ENCODE measurements around the gene SLC7A5. TPM values are rescaled to one million over a fixed set of nuclear protein-coding genes. Genes with fewer than 3 reads are reported as not detected.
A peak's percentile ranks its signal among the peaks of the same experiment; 100 is the strongest.
"Not testable (repeated sequence)": the region's sequence is repeated elsewhere in the genome, so short reads cannot be mapped to it uniquely, and the experiment has no call there.

SLC7A5 gene
- total RNA-seq: 4.3 TPM
- 6.6 TPM for polyA plus RNA-seq
- long read RNA-seq, donor 1, full-length matches to known transcripts: 1 of 1 reads
- long read RNA-seq, donor 1, partial matches to known transcripts: 0 of 1 reads
- long read RNA-seq, donor 1, other reads (novel, unspliced or antisense): 0 of 1 reads
- long read RNA-seq, donor 2: 0 reads
- long read RNA-seq, donor 3, full-length matches to known transcripts: 4 of 4 reads
- long read RNA-seq, donor 3, partial matches to known transcripts: 0 of 4 reads
- long read RNA-seq, donor 3, other reads (novel, unspliced or antisense): 0 of 4 reads
- long read RNA-seq, donor 4, full-length matches to known transcripts: 2 of 2 reads
- long read RNA-seq, donor 4, partial matches to known transcripts: 0 of 2 reads
- long read RNA-seq, donor 4, other reads (novel, unspliced or antisense): 0 of 2 reads
- long read RNA-seq, donor 5, full-length matches to known transcripts: 4 of 4 reads
- long read RNA-seq, donor 5, partial matches to known transcripts: 0 of 4 reads
- long read RNA-seq, donor 5, other reads (novel, unspliced or antisense): 0 of 4 reads
- long read RNA-seq, donor 6, full-length matches to known transcripts: 1 of 1 reads
- long read RNA-seq, donor 6, partial matches to known transcripts: 0 of 1 reads
- long read RNA-seq, donor 6, other reads (novel, unspliced or antisense): 0 of 1 reads
- long read RNA-seq, donor 7, full-length matches to known transcripts: 5 of 5 reads
- long read RNA-seq, donor 7, partial matches to known transcripts: 0 of 5 reads
- long read RNA-seq, donor 7, other reads (novel, unspliced or antisense): 0 of 5 reads
- long read RNA-seq, donor 8, full-length matches to known transcripts: 2 of 2 reads
- long read RNA-seq, donor 8, partial matches to known transcripts: 0 of 2 reads
- long read RNA-seq, donor 8, other reads (novel, unspliced or antisense): 0 of 2 reads
- long read RNA-seq, donor 9, full-length matches to known transcripts: 3 of 3 reads
- long read RNA-seq, donor 9, partial matches to known transcripts: 0 of 3 reads
- long read RNA-seq, donor 9, other reads (novel, unspliced or antisense): 0 of 3 reads
- long read RNA-seq, donor 10, full-length matches to known transcripts: 5 of 5 reads
- long read RNA-seq, donor 10, partial matches to known transcripts: 0 of 5 reads
- long read RNA-seq, donor 10, other reads (novel, unspliced or antisense): 0 of 5 reads

DNA sequence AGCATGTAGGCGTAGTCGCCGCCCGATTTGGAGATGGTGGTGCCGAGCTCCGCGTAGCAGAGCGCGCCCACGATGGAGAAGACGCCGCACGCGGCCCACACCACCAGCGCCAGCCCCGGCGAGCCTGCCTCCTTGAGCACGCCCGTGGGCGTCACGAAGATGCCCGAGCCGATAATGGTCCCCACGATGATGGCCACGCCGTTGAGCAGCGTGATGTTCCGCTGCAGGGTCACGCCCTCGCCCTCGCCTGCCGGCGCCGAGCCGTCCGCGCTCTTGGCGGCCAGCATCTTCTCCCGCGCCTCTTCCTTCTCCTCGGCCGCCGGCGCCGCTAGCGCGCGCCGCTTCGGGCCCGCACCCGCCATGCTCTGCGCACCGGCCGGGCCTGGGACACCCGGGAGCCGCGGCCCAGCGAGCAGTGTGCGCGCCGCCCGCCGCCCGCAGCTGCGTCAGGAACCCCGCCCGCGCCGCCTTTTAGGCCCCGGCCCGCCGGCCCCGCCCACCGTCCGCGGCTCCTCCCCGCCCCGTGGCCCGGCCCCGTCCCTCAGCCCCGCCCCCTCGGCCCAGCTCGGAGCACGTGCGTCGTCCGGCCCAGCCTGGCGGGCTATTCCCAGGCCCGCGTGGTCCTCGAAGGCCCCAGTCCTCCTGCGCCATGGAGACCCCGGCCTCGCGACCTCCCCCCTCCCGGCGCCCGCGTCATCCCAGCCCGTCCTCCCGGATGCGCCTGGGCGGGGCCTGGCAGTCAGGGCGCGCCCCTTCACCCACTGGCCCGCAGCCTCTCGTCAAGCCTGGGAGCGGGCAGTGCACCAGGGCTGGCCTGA lies at the start of gene SLC7A5:
SLC7A5 (minus strand) TSS at position 447 of the 818 bp plus-strand sequence; CDS start at position 362, 85 bp downstream.
- WGBS: 4% methylated on average over 109 of the region's 109 CpGs
- peaks cover 5 to 32% of the 10 kb centered on the region in 2 donors for H3K4me1 ChIP-seq (ENCODE audit: control insufficient read depth in 2 of 2, insufficient read depth in 2 of 2, low read length in 2 of 2)
- not testable (repeated sequence) for H3K27ac ChIP-seq (ENCODE audit: low read depth in 1 of 2, low read length in 1 of 2)

DNA sequence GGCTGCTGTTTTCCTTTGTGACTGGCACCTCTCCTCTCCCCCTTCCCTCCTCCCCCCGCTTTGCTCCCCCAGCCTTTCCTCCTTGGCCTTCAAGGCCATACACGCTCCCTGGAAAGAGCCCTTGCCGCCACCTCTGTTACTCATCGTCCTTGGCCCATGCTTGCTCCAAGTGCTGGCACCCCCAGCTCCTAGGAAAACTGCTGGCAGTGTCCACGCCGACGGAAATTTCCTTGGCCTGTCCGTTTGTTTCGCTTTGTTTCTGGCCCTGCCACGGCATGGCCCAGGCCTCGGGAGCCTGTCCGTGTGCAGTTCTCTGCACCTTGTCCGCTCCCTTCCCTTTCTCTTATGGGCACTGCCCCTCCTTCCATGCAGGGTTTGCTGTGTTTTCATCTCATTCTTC lies 49.0 kb upstream of the SLC7A5 start:
- peaks cover 0 to 3% of the 10 kb centered on the region in 2 donors for H3K27me3 ChIP-seq (ENCODE audit: control insufficient read depth in 2 of 2, insufficient read depth in 1 of 2, low read length in 1 of 2)
- H3K4me1 ChIP-seq (ENCODE audit: control insufficient read depth in 2 of 2, insufficient read depth in 2 of 2, low read length in 2 of 2): peaks cover 0 to 6% of the 10 kb centered on the region in 2 donors
- 96% methylated on average over 13 of the region's 13 CpGs for WGBS
- no peak overlapping the region for H3K27ac ChIP-seq (ENCODE audit: low read depth in 1 of 2, low read length in 1 of 2)
- H3K9me3 ChIP-seq (ENCODE audit: control insufficient read depth in 2 of 2, insufficient read depth in 1 of 2, low read length in 1 of 2): no peaks in the 10 kb centered on the region
- no peaks in the 10 kb centered on the region for H3K36me3 ChIP-seq (ENCODE audit: control insufficient read depth in 2 of 2, insufficient read depth in 2 of 2, low read length in 1 of 2)
- no peak overlapping the region for H3K4me3 ChIP-seq (ENCODE audit: low read length in 2 of 2)
- no peak for DNase-seq (ENCODE audit: low read depth in 6 of 9, low spot score in 9 of 9)

More for the DNA sequence above, at the start of gene SLC7A5:
- not testable (repeated sequence) for H3K27me3 ChIP-seq (ENCODE audit: control insufficient read depth in 2 of 2, insufficient read depth in 1 of 2, low read length in 1 of 2); H3K36me3 ChIP-seq (ENCODE audit: control insufficient read depth in 2 of 2, insufficient read depth in 2 of 2, low read length in 1 of 2); H3K9me3 ChIP-seq (ENCODE audit: control insufficient read depth in 2 of 2, insufficient read depth in 1 of 2, low read length in 1 of 2)
- peak in 7 of 9 donors; percentile 50 to 80 (median 65) for DNase-seq (ENCODE audit: low read depth in 6 of 9, low spot score in 9 of 9)
- H3K4me3 ChIP-seq (ENCODE audit: low read length in 2 of 2): peak within 1 kb of the TSS; percentile 52 to 58

DNA sequence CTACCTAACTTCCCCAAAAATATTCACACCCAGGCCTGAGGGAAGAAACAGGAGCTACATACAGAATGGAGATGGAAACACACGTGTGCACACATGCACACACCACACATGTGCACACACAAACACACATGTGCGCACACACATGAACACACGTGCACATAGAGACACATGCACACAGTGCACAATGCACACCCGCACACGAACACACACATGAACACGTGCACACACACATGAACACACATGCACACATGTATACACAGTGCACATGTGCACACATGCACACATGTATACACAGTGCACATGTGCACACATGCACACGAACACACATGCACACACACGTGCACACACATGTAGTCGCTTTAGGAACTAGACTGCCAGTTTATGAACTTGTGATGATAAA lies 48.2 kb upstream of the SLC7A5 start:
- no peak for DNase-seq (ENCODE audit: low read depth in 6 of 9, low spot score in 9 of 9)
- Histone ChIP-seq H3K36me3 (ENCODE audit: control insufficient read depth in 2 of 2, insufficient read depth in 2 of 2, low read length in 1 of 2) (no peaks in the 10 kb centered on the region), H3K9me3 (ENCODE audit: control insufficient read depth in 2 of 2, insufficient read depth in 1 of 2, low read length in 1 of 2) (no peaks in the 10 kb centered on the region), H3K4me1 (ENCODE audit: control insufficient read depth in 2 of 2, insufficient read depth in 2 of 2, low read length in 2 of 2) (peaks cover 0 to 6% of the 10 kb centered on the region in 2 donors), H3K27ac (ENCODE audit: low read depth in 1 of 2, low read length in 1 of 2) (no peak overlapping the region), H3K4me3 (ENCODE audit: low read length in 2 of 2) (no peak overlapping the region), H3K27me3 (ENCODE audit: control insufficient read depth in 2 of 2, insufficient read depth in 1 of 2, low read length in 1 of 2) (peaks cover 0 to 3% of the 10 kb centered on the region in 2 donors)
- 89% methylated on average over 9 of the region's 9 CpGs for WGBS

DNA sequence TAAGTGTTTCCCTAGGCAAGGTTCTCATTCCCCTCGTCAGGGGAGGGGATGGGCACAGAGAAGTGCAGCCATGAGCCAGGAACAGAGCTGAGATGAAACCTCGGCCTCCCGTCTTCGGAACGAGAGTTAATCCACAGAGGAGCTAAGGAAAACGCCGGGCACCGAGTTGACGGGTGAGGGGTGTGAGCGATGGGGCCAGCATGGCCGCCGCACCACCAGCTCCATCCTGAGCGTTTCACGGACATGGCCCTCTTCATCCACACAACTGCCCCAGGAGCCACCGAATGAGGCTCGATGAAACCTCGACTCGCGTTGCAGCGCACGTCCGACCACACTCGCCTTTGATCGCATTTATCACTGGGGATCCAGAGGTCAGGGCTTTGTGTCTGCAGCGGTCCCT lies 45.5 kb upstream of the SLC7A5 start:
- no peak for DNase-seq (ENCODE audit: low read depth in 6 of 9, low spot score in 9 of 9)
- Histone ChIP-seq H3K9me3 (ENCODE audit: control insufficient read depth in 2 of 2, insufficient read depth in 1 of 2, low read length in 1 of 2) (no peaks in the 10 kb centered on the region), H3K4me3 (ENCODE audit: low read length in 2 of 2) (no peak overlapping the region), H3K36me3 (ENCODE audit: control insufficient read depth in 2 of 2, insufficient read depth in 2 of 2, low read length in 1 of 2) (no peaks in the 10 kb centered on the region), H3K27ac (ENCODE audit: low read depth in 1 of 2, low read length in 1 of 2) (no peak overlapping the region), H3K4me1 (ENCODE audit: control insufficient read depth in 2 of 2, insufficient read depth in 2 of 2, low read length in 2 of 2) (no peaks in the 10 kb centered on the region), H3K27me3 (ENCODE audit: control insufficient read depth in 2 of 2, insufficient read depth in 1 of 2, low read length in 1 of 2) (peaks cover 0 to 3% of the 10 kb centered on the region in 2 donors)
- WGBS: 97% methylated on average over 25 of the region's 25 CpGs

- not testable (repeated sequence) for H3K27me3 ChIP-seq (ENCODE audit: control insufficient read depth in 2 of 2, insufficient read depth in 1 of 2, low read length in 1 of 2); H3K4me1 ChIP-seq (ENCODE audit: control insufficient read depth in 2 of 2, insufficient read depth in 2 of 2, low read length in 2 of 2); H3K36me3 ChIP-seq (ENCODE audit: control insufficient read depth in 2 of 2, insufficient read depth in 2 of 2, low read length in 1 of 2); H3K27ac ChIP-seq (ENCODE audit: low read depth in 1 of 2, low read length in 1 of 2); H3K4me3 ChIP-seq (ENCODE audit: low read length in 2 of 2); DNase-seq (ENCODE audit: low read depth in 6 of 9, low spot score in 9 of 9); H3K9me3 ChIP-seq (ENCODE audit: control insufficient read depth in 2 of 2, insufficient read depth in 1 of 2, low read length in 1 of 2)
- WGBS: 87% methylated on average over 27 of the region's 27 CpGs
These were observed 44.9 kb upstream of the SLC7A5 start for GRCh38 chr16:87914021-87914725.

- WGBS: 88% methylated on average over 18 of the region's 18 CpGs
- not testable (repeated sequence) for H3K27ac ChIP-seq (ENCODE audit: low read depth in 1 of 2, low read length in 1 of 2); H3K9me3 ChIP-seq (ENCODE audit: control insufficient read depth in 2 of 2, insufficient read depth in 1 of 2, low read length in 1 of 2); H3K27me3 ChIP-seq (ENCODE audit: control insufficient read depth in 2 of 2, insufficient read depth in 1 of 2, low read length in 1 of 2); H3K4me1 ChIP-seq (ENCODE audit: control insufficient read depth in 2 of 2, insufficient read depth in 2 of 2, low read length in 2 of 2); DNase-seq (ENCODE audit: low read depth in 6 of 9, low spot score in 9 of 9); H3K4me3 ChIP-seq (ENCODE audit: low read length in 2 of 2); H3K36me3 ChIP-seq (ENCODE audit: control insufficient read depth in 2 of 2, insufficient read depth in 2 of 2, low read length in 1 of 2)
These were observed 43.4 kb upstream of the SLC7A5 start for GRCh38 chr16:87912691-87913090.

- H3K27me3 ChIP-seq (ENCODE audit: control insufficient read depth in 2 of 2, insufficient read depth in 1 of 2, low read length in 1 of 2); DNase-seq (ENCODE audit: low read depth in 6 of 9, low spot score in 9 of 9); H3K36me3 ChIP-seq (ENCODE audit: control insufficient read depth in 2 of 2, insufficient read depth in 2 of 2, low read length in 1 of 2); H3K9me3 ChIP-seq (ENCODE audit: control insufficient read depth in 2 of 2, insufficient read depth in 1 of 2, low read length in 1 of 2); H3K4me3 ChIP-seq (ENCODE audit: low read length in 2 of 2); H3K4me1 ChIP-seq (ENCODE audit: control insufficient read depth in 2 of 2, insufficient read depth in 2 of 2, low read length in 2 of 2); H3K27ac ChIP-seq (ENCODE audit: low read depth in 1 of 2, low read length in 1 of 2): not testable (repeated sequence)
- WGBS: 92% methylated on average over 23 of the region's 23 CpGs
These were observed 41.9 kb upstream of the SLC7A5 start for GRCh38 chr16:87911106-87911763.

Data from thymus (tissue), 14 donors.